HL-60 (cell line): ENCODE measurements around the gene TMEM72.

Experiments used
- CTCF ChIP-seq: IDR thresholded peaks from one replicate; pipeline ENCODE4 v1.5.1; 2011; ENCODE audit warnings: low read length, control low read depth, inconsistent platforms; ENCODE audit not compliant: insufficient read depth
- GABPA ChIP-seq: IDR thresholded peaks from 2 replicates; pipeline ENCODE4 v1.6.1; 2012; ENCODE audit warnings: low read depth
- REST ChIP-seq: IDR thresholded peaks from 2 replicates; pipeline ENCODE4 v1.6.1; 2012; ENCODE audit warnings: low read depth; ENCODE audit not compliant: insufficient replicate concordance

GRCh38 chr10:44969854-44970253 is 58.7 kb downstream of the TMEM72 start:
- TF ChIP-seq CTCF (no peak), GABPA (no peak), REST (no peak)
